HG02970 (cell line): Measurements from ENCODE around the gene COX7B.
"Not testable (repeated sequence)": the region's sequence is repeated elsewhere in the genome, so short reads cannot be mapped to it uniquely, and the experiment has no call there.

Experiments used
- ATAC-seq: cut with Tn5 transposase; IDR thresholded peaks from one replicate; pipeline ENCODE4 v1.9.1; 2021; ENCODE audit warnings: mild to moderate bottlenecking, moderate library complexity, moderate number of reproducible peaks; ENCODE audit not compliant: unreplicated experiment, low FRiP score

COX7B gene

GRCh38 chrX:77899081-77899828 is at the start of gene COX7B:
TSS of gene COX7B (plus strand) at chrX:77899468. CDS start at chrX:77899554, 86 bp downstream.
- ATAC-seq, result peak; percentile 56

GRCh38 chrX:77875372-77875771 is 23.9 kb upstream of the COX7B start:
- no peak for ATAC-seq

GRCh38 chrX:77881418-77881817 is 17.9 kb upstream of the COX7B start:
- not testable (repeated sequence) for ATAC-seq

DNA sequence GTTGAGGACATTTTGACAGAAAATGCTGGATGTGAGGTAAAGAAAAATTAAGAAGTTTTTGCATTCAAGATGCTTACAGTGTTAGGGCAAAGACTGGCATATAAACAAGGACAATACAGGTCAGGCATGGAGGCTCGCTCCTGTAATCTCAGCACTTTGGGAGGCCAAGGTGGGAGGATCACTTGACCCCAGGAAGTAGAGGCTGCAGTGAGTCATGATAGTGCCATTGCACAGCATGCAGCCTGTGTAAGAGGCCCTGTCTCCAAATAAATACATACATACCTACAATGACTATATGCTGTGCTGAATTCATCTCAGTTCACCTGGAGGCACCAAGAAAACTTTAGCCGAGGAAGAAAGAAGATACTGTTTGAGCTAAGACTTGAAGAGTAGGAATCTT is 6.4 kb upstream of the COX7B start:
- no peak for ATAC-seq

DNA sequence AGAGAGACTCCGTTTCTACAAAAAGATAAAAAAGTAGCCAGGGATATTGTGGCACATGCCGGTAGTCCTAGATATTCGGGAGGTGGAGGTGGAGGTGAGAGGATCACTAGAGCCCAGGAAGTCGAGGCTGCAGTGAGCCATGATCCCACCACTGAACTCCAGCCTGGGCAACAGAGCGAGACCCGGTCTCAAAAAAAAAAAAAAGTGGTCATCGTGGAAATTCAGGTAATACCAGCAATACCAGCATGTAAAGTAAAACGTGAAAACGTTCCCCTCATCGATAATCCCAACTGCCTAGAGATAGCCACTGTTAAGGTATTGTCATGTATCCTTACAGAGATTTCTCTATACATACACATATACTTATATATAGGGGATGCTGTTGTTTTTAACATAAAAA is 5.6 kb upstream of the COX7B start:
- ATAC-seq, result no peak

DNA sequence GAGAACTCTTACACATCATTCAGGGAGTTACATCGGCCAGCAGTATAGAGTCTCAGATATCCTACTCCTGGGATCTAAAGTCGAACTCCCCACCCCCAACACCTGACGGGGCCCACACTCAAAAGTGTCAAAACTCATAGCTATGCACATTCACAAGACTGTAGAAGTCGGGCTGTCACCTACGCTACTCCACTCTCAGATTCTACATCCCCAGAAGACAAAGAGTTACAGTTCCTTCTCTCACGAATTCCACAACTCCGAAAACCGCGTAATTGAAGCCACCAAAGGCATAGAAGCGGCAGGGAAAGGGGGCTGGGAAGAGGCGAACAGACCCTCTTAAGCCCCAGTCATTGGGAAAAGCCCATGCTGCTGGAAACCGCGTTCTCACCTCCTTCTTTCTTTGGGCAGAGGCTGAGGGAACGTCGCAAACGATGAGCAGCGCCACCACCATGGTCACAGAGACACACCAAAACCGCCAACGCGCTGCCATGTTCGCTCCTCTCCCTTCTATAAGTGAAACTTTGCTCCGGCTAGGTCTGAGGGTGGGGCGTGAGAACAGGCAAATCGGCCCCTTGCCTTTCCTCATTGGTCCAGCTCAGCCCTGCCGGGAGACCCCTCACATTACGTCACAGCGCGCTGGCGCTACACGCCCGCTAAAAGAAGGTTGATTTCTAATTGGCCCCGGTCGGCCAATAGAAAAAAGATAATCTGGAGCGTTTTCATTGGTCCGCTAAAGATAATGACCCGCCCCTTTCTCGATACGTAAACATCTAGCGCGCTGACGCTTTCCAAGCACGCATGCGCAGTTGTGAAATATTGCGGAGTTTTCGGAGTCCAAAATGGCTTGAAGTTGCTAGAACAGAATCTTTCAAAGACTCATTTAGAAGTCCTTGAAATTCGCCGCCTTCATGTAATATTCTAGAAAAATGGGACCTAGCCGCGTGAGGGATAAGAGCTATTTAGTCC is 4.1 kb upstream of the COX7B start, which contains the start of gene MAGT1:
TSS of gene MAGT1 (minus strand) at position 515 of the 966 bp plus-strand sequence. CDS start at position 490, 25 bp downstream.
- ATAC-seq, result peak; percentile 86

- ATAC-seq, result no peak
Measured at GRCh38 chrX:77900688-77901087, 1.4 kb downstream of the COX7B start.

DNA sequence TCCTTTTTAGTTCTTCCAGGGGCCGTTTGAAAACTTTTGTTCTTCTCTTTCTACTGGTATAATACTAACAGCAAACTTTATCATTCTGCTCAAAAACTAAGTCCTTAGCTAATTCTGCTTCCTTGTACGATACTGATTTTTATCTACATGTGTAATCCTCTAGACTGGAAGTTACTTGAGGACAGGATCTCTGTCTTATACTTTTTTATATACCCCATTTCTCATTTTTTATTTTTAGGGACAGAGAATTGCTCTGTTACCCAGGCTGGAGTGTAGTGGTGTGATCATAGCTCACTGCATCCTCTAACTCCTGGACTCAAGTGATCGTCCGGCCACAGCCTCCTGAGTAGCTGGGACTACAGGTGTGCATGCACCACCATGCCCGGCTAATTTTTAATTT is 2.2 kb downstream of the COX7B start:
- ATAC-seq, result no peak

- peak; percentile 93 for ATAC-seq
Measured at GRCh38 chrX:77910108-77910840, 11.0 kb downstream of the COX7B start, which contains the start of gene ATP7A. TSS of gene ATP7A (plus strand) at chrX:77910693. CDS start at chrX:77971642, 60,949 bp downstream.

- no peak for ATAC-seq
Measured at GRCh38 chrX:77917294-77917933, 18.1 kb downstream of the COX7B start.

DNA sequence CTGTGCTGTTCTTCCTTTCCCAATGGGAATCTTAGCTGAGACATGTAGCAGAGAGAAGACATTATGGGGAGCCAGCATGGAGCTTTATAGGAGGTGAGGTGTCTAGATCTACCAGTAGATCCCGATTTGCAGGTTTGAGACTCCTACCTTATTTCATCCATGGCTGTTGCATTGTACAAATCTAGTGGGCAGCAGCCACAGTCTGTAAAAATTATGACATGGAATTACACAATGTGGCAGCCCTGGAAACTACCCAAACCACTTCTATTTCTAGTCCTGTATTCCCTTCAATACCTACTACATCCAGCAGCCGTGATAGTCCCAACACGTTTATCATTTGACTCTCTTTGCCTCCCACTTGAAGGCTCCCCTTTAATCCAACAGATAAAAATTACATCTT is 19.3 kb downstream of the COX7B start:
- ATAC-seq, result no peak

- not testable (repeated sequence) for ATAC-seq
Measured at GRCh38 chrX:77919370-77919769, 20.1 kb downstream of the COX7B start.

DNA sequence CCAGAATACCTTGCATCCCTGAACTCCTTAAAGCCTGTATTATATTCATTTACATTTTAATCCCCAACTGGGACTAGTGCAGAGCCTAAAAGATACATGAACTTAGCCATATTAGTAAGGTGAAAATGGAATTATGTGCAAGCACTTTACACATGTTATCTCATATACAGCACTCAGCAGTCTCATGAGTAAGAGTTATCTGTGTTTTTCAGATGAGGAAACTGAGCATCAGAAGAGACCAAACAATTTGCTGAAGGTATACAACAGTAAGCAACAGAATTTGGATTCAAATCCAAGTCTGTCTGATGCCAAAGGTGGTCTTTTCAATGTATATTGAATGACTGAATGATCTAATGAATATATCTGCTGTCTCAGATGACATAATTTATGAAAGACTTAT is 23.5 kb downstream of the COX7B start:
- ATAC-seq, result no peak

DNA sequence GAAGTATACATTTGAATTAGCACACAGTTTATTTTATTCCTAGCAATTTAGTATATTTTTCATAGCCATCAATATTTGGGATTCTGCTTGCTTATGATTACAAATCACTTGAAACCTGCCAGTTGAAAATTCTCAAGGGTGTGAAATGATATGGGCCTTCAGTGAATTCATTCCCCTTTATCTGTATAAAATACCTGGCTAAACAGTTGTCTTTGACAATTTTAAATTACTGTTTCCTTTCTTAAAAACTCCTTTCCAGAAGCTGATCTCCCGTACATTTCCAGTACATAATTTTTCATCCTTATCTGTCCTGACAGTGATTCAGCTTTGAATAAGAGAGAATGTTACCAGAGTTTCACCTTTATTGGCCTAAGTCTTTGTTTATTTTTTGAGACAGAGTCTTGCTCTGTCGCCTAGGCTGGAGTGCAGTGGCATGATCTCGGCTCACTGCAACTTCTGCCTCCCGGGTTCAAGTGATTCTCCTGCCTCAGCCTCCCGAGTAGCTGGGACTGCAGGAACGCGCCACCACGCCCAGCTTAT is 25.1 kb downstream of the COX7B start:
- ATAC-seq, result no peak

DNA sequence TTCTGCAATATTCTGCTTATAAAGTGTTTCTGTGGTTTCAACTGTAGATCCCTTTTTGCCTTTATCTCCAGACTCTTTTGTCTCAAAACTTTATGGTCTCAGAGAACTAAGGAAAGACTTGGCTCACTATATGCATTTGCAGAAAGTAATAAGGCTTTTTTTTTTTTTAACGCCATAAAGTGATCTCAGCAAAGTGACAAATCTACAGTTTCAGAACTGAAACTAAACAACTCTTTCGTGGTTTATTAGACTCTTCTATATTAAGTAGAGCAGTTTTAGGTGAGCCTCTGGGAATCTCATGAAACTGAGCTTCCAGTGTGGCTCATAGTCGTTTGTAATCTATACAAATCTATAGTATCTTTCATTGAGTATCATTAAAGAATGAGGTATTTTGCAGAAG is 26.5 kb downstream of the COX7B start:
- ATAC-seq, result no peak

DNA sequence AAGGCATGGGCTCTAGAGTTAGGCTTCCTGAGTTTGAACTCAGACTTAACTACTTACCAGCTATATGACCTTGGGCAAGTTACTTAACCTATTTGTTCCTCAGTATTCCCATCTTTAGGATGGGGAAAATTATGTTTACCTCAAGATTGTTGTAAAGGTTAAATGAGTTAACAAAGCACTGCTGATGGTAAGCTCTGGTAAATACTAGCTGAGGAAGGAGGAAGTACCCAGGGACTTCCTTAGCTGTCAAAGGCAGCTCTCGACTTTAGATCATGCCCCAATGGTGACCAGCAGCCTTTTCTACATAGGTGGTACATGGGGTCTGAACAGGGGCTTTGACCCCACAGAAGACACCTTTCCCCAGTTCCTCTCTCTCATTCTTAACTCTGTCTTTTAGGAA is 31.3 kb downstream of the COX7B start:
- no peak for ATAC-seq

DNA sequence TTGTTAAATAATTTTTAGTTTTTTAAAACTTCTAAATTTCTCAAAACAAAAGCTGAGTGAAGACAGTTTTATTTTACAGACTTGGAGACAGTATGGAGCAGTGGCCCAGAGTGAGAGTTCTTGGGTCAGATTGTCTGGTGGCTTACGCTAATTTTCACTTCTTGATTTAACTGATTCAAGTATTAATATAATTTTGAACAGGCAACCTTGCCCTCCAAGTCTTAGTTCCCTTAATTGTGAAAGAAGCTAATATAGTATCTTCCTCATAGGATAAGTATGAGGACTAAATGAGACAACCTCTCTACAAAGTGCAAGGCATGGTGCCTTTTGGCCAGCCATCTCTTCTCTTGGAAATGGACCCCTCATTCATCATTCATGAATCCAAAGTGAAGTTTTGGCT is 36.6 kb downstream of the COX7B start:
- ATAC-seq, result no peak

DNA sequence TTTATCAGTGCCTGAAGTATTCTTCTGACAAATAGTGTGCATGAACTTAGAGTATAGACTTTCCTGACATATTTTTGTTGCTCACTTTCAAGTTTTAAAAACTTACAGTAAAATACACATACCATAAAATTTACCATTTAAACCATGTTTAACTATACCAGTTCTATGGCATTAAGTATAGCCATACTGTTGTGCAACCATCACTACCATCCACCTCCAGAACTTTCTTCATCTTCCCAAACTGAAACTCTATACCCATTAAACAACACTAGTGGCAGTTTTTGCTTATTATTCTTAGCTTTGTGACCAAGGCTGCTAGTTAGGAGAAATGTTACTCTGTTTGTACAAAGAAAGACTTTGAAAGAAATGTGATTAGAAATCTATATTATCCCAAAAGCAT is 37.0 kb downstream of the COX7B start:
- ATAC-seq, result no peak

DNA sequence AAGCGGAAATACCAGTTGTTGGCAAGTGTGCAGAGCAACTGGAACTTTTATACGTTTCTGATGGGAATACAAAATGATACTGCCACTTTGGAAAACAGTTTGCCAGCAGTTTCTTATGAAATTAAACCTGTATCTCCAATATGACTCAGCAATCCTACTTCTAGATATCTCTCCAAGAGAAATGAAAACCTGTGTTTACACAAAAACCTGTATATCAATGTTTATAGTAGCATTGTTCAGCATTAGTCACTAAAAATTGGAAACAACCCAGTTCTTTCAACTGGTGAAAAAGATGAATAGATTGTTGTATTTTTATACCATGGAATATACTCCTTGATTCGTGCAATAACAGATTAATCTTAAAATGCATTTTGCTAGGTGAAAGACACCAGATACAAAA is 38.0 kb downstream of the COX7B start:
- ATAC-seq, result no peak
